Suprapubic skin (tissue), 4 donors: ENCODE measurements around the gene MYO7B.

Experiments
- CTCF ChIP-seq, 2 donors: fragments of 200-600 bp in 1 of 2; fragments of 450-650 bp in 1 of 2; sonication (generic) in 1 of 2; IDR thresholded peaks; one replicate each; pipeline ENCODE4 v1.5.1; 2016 to 2019; ENCODE audit warnings: antibody characterized with exemption in 2 of 2, mild to moderate bottlenecking in 1 of 2, moderate library complexity in 1 of 2
- POLR2A ChIP-seq, 2 donors: fragments of 450-650 bp; IDR thresholded peaks; one replicate each; pipeline ENCODE4 v1.6.1; 2017; ENCODE audit warnings: antibody characterized with exemption in 2 of 2, mild to moderate bottlenecking in 2 of 2, moderate library complexity in 2 of 2
- POLR2AphosphoS5 ChIP-seq, 3 donors: sonication (generic); formaldehyde crosslinking; IDR thresholded peaks; one replicate each; pipeline ENCODE4 v1.6.1; 2017; ENCODE audit warnings: antibody characterized with exemption in 3 of 3

- TF ChIP-seq POLR2A (IDR thresholded peaks at IDR 0.05) (no peak), CTCF (IDR thresholded peaks at IDR 0.05) (no peak), POLR2AphosphoS5 (IDR thresholded peaks at IDR 0.05) (no peak)
These were observed 119.3 kb downstream of the MYO7B start for GRCh38 chr2:127654838-127655175.
